Ovary (tissue), 10 donors: ENCODE data around the gene HLA-DMB. TPM values are rescaled to one million over a fixed set of nuclear protein-coding genes. Genes with fewer than 3 reads are reported as not detected.

Experiments used
- DNase-seq, 5 donors: peaks; one replicate each; pipeline ENCODE4 v3.0.0-alpha.2; 2019 to 2020
- H3K27ac ChIP-seq, 2 donors: fragments of 200-600 bp; one replicate each; pipeline versions ENCODE4 v1.5.1 to v1.8.0; 2019 to 2022
- H3K27me3 ChIP-seq: fragments of 200-600 bp; one replicate; pipeline ENCODE4 v1.8.0; 2022
- H3K36me3 ChIP-seq: fragments of 200-600 bp; sonication (generic); one replicate; pipeline ENCODE4 v1.5.1; 2019
- H3K4me1 ChIP-seq: one replicate; pipeline ENCODE4 v1.8.1; 2013; ENCODE audit warnings: mild to moderate bottlenecking, moderate library complexity; ENCODE audit not compliant: insufficient read depth
- H3K4me3 ChIP-seq: fragments of 200-600 bp; sonication (generic); one replicate; pipeline ENCODE4 v1.5.1; 2017
- H3K9me3 ChIP-seq, 2 donors: fragments of 200-600 bp in 1 of 2; sonication (generic) in 1 of 2; one replicate each; pipeline versions ENCODE4 v1.5.1 to v1.8.1; 2013 to 2019; ENCODE audit warnings: mild to moderate bottlenecking in 1 of 2, moderate library complexity in 1 of 2
- CTCF ChIP-seq, 3 donors: fragments of 450-650 bp in 2 of 3; fragments of 200-600 bp in 1 of 3; IDR thresholded peaks; one replicate each; pipeline versions ENCODE4 v1.5.1 to v1.8.0; 2016 to 2022; ENCODE audit warnings: antibody characterized with exemption in 3 of 3, mild to moderate bottlenecking in 1 of 3
- EP300 ChIP-seq: sonication (generic); formaldehyde crosslinking; IDR thresholded peaks from one replicate; pipeline ENCODE4 v1.6.1; 2017; ENCODE audit warnings: antibody characterized with exemption
- POLR2A ChIP-seq: fragments of 450-650 bp; IDR thresholded peaks from one replicate; pipeline ENCODE4 v1.6.1; 2017; ENCODE audit warnings: antibody characterized with exemption, mild to moderate bottlenecking, moderate library complexity
- WGBS, 3 donors: extraction: QIAGEN DNeasy Blood & Tissue Kit in 1 of 3; methylation state at CpG; one replicate each; pipeline versions ENCODE4 v1.1.5 to v1.1.7; 2013 to 2017; 5-methylcytosine and 5-hydroxymethylcytosine counted together
- intact Hi-C, 4 donors: fragments of 100-400 bp; cut with DNase I; formaldehyde crosslinking; loops; one replicate each; pipeline versions ENCODE4 v1.11.0 to v1.15.1; 2022 to 2023
- long read RNA-seq, 3 donors: library from polyadenylated mRNA in 2 of 3; unstranded in 2 of 3; transcript quantifications; one replicate each; pipeline ENCODE4 v2.0.0 and lab custom pipeline, GENCODE V29; 2021 to 2026
- polyA plus RNA-seq, 2 donors: library from polyadenylated mRNA; stranded (reverse); fragments of 200-250 nt in 1 of 2; fragments of 350-450 nt in 1 of 2; fragmentation: Illumina TruSeq in 1 of 2; extraction: RNeasy Lipid Tissue Mini Kit (QIAGEN cat#74804) in 1 of 2; gene quantifications; one replicate each; pipeline ENCODE4 v1.2.3, GENCODE V29; 2013 to 2014
- total RNA-seq, 7 donors: library from RNA; depleted of rRNA in 2 of 7; stranded (reverse); fragments of >200 nt in 2 of 7; fragmentation: NEBNext Ultra II Directional in 3 of 7; extraction: Animal tissue kit (Norgen Biotek cat#: 25700) in 3 of 7; gene quantifications; one replicate each; pipeline versions ENCODE4 v1.1.0 to v1.2.4, GENCODE V29; 2016 to 2023
- donor health status: DM: no; HTN: no; CAD: no; lungs with moderate emphysema.
- donor health status: DM: no; HTN: no; CAD: no.
- donor health status: Bipolar disorder and iron deficiency.
- donor health status: DM: yes; HTN: yes; CAD: no.
- donor health status: DM: no; HTN: no; CAD: no.
- donor health status: DM: yes; HTN: yes; CAD: no.

The HLA-DMB gene
- 10 to 100 TPM in 6 of 7 donors, 1 to 10 TPM in 1; 4.3 to 39.1 (median 12.0) TPM for total RNA-seq
- 10 to 100 TPM; 11.0 to 70.0 TPM for polyA plus RNA-seq
- long read RNA-seq, donor 1, transcript HLA-DMB-258 (6 exons, 1,397 nt), result major isoform, 11 of 13 reads
- long read RNA-seq, donor 1, partial matches to known transcripts, result 0 of 13 reads
- long read RNA-seq, donor 1, other reads (novel, unspliced or antisense), result 1 of 13 reads
- long read RNA-seq, donor 2, full-length matches to known transcripts, result 2 of 2 reads
- long read RNA-seq, donor 2, partial matches to known transcripts, result 0 of 2 reads
- long read RNA-seq, donor 2, other reads (novel, unspliced or antisense), result 0 of 2 reads
- long read RNA-seq, donor 3, partial matches to known transcripts, result 0 of 7 reads
- long read RNA-seq, donor 3, other reads (novel, unspliced or antisense), result 5 of 7 reads

DNA sequence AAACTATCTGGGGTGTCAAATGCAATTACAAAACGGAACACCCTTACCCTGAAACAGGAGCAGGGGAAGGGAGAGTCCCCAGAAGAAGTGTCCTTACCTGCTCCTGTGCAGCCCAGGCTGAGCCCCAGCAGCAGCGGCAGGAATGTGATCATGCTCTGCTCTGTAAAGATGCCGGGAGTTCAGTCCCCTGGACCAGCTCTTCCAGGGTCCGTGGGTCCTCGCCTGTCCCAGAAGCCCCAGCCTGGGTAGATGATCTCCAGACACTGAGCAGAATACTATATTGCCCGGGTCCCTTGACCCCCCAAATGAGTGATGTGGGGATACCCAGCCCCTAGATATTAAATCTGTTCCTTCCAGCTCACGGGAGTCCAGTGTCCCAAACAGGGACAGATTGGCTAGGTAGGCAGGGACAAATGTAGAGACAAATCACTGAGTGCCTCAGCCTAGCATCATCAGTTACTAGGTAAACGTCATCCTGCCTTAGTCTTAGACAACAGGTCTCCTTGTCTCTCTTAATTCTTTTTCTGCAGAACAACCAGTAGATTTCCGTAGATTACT lies at the start of gene HLA-DMB:
TSS of gene HLA-DMB (minus strand) at position 373 of the 558 bp plus-strand sequence. CDS start at position 152, 221 bp downstream.
- DNase-seq, result no peak

DNA sequence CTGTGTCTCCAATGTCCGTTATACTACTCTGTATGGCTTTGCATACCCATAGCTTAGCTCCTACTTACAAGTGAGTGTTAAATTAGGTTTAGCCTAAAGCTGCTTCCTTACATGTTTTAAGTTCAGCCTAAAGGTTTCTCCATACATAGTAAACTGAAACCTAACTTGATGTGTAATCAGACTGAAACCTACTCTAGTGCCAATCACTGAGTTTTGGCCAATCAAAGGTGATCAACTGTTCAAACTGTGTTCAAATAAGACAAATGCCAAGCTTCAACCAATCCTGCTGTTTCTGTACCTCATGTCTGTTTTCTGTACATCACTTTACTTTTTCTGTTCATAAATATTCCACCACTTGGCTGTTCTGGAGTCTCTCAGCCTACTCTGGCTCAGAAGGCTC lies 48.5 kb upstream of the HLA-DMB start:
- Histone ChIP-seq H3K27ac (no peak overlapping the region), H3K27me3 (no peaks in the 10 kb centered on the region), H3K4me1 (no peaks in the 10 kb centered on the region), H3K36me3 (no peaks in the 10 kb centered on the region), H3K4me3 (no peak overlapping the region), H3K9me3 (no peaks in the 10 kb centered on the region)
- DNase-seq, result no peak
- intact Hi-C loops, result no loop called here
- TF ChIP-seq CTCF (IDR thresholded peaks at IDR 0.05) (no peak), POLR2A (no peak), EP300 (no peak)
- WGBS, 3 donors, result 86 to 88% (median 87%) methylated on average over 1 of the region's 1 CpG

More for the DNA sequence above, at the start of gene HLA-DMB:
- no peak within 1 kb of the TSS for H3K4me3 ChIP-seq
- H3K27ac ChIP-seq, result no peak within 1 kb of the TSS
- TF ChIP-seq EP300 (no peak), CTCF (IDR thresholded peaks at IDR 0.05) (no peak), POLR2A (no peak)
- no peaks in the 10 kb centered on the region for H3K36me3 ChIP-seq
- intact Hi-C loops, result no loop called here
- WGBS, 3 donors, result 29 to 51% (median 38%) methylated on average over 9 of the region's 9 CpGs
- H3K9me3 ChIP-seq, result peaks cover 0 to 8% of the 10 kb centered on the region in 2 donors
- H3K27me3 ChIP-seq, result no peaks in the 10 kb centered on the region
- H3K4me1 ChIP-seq, result no peaks in the 10 kb centered on the region

DNA sequence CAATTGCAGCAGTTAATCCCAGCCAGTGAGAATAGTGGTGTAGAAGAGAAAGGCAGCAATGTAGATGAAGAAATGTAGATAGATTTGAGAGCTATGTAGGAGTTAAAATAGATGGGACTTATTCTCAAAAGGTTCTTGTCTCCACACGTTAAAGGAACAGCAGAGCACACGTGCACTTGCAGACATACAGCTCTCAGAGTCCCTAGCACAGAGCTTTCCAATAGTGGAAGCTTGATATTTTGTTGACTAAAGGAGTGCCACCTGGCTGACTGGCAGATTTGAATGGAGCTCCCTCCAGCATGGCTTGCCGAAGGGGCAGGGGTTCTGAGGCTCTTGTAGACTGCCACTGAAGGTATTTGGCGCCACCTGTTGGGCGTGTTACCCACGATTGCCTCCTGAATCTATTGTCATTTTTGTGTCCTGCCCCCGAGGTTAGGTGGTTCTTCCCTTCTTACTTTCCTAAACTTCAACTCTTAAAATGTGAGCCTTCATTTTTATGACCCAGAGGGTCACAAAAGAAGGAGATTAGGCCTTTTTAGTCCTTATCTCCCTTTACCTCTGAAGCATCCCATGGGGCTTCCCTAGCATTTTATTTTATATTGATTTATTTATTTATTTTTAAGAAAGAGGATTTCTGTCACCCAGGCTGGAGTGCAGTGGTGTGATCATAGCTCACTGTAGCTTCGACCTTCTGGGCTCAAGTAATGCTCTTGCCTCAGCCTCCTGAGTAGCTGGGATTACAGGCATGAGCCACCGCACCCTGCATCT lies 44.0 kb upstream of the HLA-DMB start:
- WGBS, 3 donors, result 12 to 14% (median 13%) methylated on average over 9 of the region's 9 CpGs
- Histone ChIP-seq H3K4me3 (no peak overlapping the region), H3K9me3 (no peaks in the 10 kb centered on the region), H3K27ac (no peak overlapping the region), H3K27me3 (no peaks in the 10 kb centered on the region), H3K4me1 (peaks cover 1% of the 10 kb centered on the region), H3K36me3 (peaks cover 3% of the 10 kb centered on the region)
- intact Hi-C loops, result loop anchor here (2.0 to 5.0 kb wide), 5 partner anchors 48 to 100 kb away; no protein-coding TSS in a partner anchor
- DNase-seq, result peak; percentile 83 to 93 (median 92)
- TF ChIP-seq EP300 (no peak), POLR2A (no peak), CTCF (IDR thresholded peaks at IDR 0.05) (peak; percentile 69 to 83 (median 78))

DNA sequence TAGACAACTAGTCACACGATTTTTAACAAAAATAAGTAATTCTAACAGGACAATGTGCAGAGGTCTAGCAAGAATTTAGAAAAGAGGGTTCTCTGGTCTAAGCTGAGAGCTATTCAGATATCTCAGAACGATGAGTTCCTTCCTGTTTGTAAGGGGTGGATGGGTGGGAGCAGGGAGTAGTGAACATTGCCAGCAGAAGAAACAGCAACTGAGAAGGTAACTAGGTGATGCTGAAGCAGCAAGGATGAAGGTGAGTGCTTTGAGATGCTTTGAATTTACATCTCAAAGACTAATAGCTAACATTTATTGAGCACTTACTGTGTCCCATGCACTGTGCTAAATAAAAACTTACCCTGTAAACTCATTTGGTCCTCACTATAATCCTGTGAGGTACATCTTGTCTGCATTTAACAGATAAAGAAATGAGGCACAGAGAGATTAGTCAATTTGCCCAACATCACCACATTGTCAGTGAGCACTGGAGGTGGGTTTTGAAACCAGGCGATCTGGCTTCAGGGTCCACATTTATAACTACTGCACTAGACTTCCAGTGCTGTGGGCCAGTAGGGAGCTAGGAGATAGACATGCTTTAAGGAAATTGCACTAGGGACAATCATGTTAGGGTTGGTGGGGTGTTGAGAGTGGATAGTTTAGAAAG lies 43.3 kb upstream of the HLA-DMB start:
- Histone ChIP-seq H3K4me1 (peaks cover 1% of the 10 kb centered on the region), H3K36me3 (peaks cover 3% of the 10 kb centered on the region), H3K27ac (no peak overlapping the region), H3K9me3 (no peaks in the 10 kb centered on the region), H3K4me3 (no peak overlapping the region), H3K27me3 (no peaks in the 10 kb centered on the region)
- WGBS, 3 donors, result 23 to 28% (median 25%) methylated on average over 3 of the region's 3 CpGs
- TF ChIP-seq POLR2A (no peak), CTCF (IDR thresholded peaks at IDR 0.05) (no peak), EP300 (no peak)
- no peak for DNase-seq
- intact Hi-C loops, result loop anchor here (2.0 to 5.0 kb wide), 5 partner anchors 47 to 99 kb away; no protein-coding TSS in a partner anchor
